Measurements from ENCODE around the gene ADGRL1. TPM values are rescaled to one million over a fixed set of nuclear protein-coding genes. Genes with fewer than 3 reads are reported as not detected.

The ADGRL1 gene
- total and polyA plus RNA-seq, 4 donors: 0.14 to 1.6 (median 0.53) TPM

DNA sequence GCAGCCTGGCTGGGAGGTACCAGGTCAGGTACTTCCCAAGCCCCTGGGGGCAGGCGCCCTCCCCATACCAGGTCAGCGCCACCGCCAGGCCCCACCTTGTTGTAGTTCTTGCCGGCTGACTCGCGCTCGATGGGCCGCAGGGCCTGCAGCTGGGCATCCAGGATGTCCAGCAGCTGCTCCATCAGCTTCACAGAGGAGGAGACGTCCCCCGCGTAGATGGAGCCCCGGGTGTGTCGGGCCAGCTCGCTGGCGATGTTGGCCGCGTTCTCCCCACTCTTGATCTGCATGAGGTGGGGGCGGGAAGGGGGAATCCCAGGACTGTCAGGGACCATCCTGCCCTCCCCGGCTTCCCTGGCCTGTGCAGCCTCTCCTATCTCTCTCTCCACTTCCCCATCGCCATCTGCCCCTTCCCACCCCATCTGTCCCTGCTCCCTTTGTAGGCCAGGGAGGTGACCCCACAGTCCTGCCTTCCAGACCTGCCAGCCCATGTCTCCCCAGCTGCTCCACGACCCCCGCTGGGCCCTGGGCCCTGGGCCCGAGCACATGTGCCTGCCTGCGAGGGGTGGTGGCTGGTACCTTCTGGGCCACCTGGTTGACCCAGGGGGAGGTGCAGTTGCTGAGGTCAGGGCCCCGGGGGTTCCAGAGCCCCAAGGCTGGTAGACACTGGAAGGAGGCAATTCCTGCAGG is 45.8 kb downstream of the ADGRL1 start:
- no peak for DNase-seq (ENCODE audit: low spot score)
- Histone ChIP-seq H3K9ac (ENCODE audit: low read depth in 1 of 2, low read length in 2 of 2) (no peak overlapping the region), H3K9me3 (ENCODE audit: control insufficient read depth in 4 of 4, low read length in 3 of 4) (no peaks in the 10 kb centered on the region), H3K4me3 (ENCODE audit: low read depth in 1 of 3, low read length in 3 of 3) (no peak overlapping the region), H3K4me1 (ENCODE audit: control insufficient read depth in 4 of 4, insufficient read depth in 4 of 4, low read length in 3 of 4) (no peaks in the 10 kb centered on the region), H3K27me3 (ENCODE audit: control insufficient read depth in 4 of 4, insufficient read depth in 4 of 4, low read length in 3 of 4) (no peaks in the 10 kb centered on the region), H3K27ac (ENCODE audit: low read depth in 1 of 2, low read length in 2 of 2) (no peak overlapping the region), H3K36me3 (ENCODE audit: control insufficient read depth in 4 of 4, insufficient read depth in 3 of 4, low read depth in 1 of 4, low read length in 3 of 4) (peaks cover 0 to 2% (median 0%) of the 10 kb centered on the region in 4 donors)
- 90% methylated on average over 25 of the region's 25 CpGs for WGBS
- TF ChIP-seq, protein P1, sequence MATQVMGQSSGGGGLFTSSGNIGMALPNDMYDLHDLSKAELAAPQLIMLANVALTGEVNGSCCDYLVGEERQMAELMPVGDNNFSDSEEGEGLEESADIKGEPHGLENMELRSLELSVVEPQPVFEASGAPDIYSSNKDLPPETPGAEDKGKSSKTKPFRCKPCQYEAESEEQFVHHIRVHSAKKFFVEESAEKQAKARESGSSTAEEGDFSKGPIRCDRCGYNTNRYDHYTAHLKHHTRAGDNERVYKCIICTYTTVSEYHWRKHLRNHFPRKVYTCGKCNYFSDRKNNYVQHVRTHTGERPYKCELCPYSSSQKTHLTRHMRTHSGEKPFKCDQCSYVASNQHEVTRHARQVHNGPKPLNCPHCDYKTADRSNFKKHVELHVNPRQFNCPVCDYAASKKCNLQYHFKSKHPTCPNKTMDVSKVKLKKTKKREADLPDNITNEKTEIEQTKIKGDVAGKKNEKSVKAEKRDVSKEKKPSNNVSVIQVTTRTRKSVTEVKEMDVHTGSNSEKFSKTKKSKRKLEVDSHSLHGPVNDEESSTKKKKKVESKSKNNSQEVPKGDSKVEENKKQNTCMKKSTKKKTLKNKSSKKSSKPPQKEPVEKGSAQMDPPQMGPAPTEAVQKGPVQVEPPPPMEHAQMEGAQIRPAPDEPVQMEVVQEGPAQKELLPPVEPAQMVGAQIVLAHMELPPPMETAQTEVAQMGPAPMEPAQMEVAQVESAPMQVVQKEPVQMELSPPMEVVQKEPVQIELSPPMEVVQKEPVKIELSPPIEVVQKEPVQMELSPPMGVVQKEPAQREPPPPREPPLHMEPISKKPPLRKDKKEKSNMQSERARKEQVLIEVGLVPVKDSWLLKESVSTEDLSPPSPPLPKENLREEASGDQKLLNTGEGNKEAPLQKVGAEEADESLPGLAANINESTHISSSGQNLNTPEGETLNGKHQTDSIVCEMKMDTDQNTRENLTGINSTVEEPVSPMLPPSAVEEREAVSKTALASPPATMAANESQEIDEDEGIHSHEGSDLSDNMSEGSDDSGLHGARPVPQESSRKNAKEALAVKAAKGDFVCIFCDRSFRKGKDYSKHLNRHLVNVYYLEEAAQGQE (IDR thresholded peaks at IDR 0.05): no peak
- TF ChIP-seq NR2F2 (IDR thresholded peaks at IDR 0.05) (no peak), GABPA (IDR thresholded peaks at IDR 0.05 in 1 of 2, conservative IDR thresholded peaks at IDR 0.05 in 1 of 2) (no peak), HNF4G (IDR thresholded peaks at IDR 0.05) (no peak), TAF1 (conservative IDR thresholded peaks at IDR 0.05) (no peak), FOXA2 (IDR thresholded peaks at IDR 0.05) (no peak), RAD21 (IDR thresholded peaks at IDR 0.05) (no peak)
- TF ChIP-seq, protein P2, sequence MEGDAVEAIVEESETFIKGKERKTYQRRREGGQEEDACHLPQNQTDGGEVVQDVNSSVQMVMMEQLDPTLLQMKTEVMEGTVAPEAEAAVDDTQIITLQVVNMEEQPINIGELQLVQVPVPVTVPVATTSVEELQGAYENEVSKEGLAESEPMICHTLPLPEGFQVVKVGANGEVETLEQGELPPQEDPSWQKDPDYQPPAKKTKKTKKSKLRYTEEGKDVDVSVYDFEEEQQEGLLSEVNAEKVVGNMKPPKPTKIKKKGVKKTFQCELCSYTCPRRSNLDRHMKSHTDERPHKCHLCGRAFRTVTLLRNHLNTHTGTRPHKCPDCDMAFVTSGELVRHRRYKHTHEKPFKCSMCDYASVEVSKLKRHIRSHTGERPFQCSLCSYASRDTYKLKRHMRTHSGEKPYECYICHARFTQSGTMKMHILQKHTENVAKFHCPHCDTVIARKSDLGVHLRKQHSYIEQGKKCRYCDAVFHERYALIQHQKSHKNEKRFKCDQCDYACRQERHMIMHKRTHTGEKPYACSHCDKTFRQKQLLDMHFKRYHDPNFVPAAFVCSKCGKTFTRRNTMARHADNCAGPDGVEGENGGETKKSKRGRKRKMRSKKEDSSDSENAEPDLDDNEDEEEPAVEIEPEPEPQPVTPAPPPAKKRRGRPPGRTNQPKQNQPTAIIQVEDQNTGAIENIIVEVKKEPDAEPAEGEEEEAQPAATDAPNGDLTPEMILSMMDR (IDR thresholded peaks at IDR 0.05; ENCODE audit: low read depth, low read length, missing input control): no peak

DNA sequence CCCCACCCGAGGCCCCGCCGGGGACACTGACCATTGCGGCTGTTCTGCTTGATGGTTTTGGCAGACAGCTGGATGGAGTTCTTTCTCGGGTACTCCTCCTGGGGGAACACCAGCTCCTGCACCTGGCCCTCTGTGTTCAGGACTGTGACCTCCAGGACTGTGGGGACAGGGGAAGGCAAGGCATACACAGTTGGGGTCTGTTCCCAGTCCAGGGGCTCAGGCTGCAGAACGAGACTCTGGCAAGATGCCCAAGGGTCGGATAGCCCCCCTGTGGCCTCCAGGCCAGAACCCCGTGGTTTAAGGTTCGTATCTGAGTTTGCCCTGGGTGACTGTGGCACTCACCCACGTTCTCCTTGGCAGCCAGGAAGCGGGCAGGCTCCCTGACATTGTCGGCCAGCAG is 46.9 kb downstream of the ADGRL1 start:
- no peak for TF ChIP-seq FOXA2 (IDR thresholded peaks at IDR 0.05)
- TF ChIP-seq FOXA1 (IDR thresholded peaks at IDR 0.05): no peak
- no peak for TF ChIP-seq YY1 (IDR thresholded peaks at IDR 0.05)
- no peak for TF ChIP-seq HNF4G (IDR thresholded peaks at IDR 0.05)
- TF ChIP-seq, protein P3, sequence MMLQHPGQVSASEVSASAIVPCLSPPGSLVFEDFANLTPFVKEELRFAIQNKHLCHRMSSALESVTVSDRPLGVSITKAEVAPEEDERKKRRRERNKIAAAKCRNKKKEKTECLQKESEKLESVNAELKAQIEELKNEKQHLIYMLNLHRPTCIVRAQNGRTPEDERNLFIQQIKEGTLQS (IDR thresholded peaks at IDR 0.05): no peak
- no peak for TF ChIP-seq NR2F2 (IDR thresholded peaks at IDR 0.05)
- TF ChIP-seq, protein P4, sequence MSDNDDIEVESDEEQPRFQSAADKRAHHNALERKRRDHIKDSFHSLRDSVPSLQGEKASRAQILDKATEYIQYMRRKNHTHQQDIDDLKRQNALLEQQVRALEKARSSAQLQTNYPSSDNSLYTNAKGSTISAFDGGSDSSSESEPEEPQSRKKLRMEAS (IDR thresholded peaks at IDR 0.05): no peak
- no peak for TF ChIP-seq SP1 (IDR thresholded peaks at IDR 0.05)
- TF ChIP-seq, protein P2 (IDR thresholded peaks at IDR 0.05; ENCODE audit: low read depth, low read length, missing input control): no peak
- no peak for TF ChIP-seq HNF4A (conservative IDR thresholded peaks at IDR 0.05)
- TF ChIP-seq, protein P1 (IDR thresholded peaks at IDR 0.05): no peak
- no peak for TF ChIP-seq GABPA (IDR thresholded peaks at IDR 0.05 in 1 of 2, conservative IDR thresholded peaks at IDR 0.05 in 1 of 2)
- TF ChIP-seq, protein P5, sequence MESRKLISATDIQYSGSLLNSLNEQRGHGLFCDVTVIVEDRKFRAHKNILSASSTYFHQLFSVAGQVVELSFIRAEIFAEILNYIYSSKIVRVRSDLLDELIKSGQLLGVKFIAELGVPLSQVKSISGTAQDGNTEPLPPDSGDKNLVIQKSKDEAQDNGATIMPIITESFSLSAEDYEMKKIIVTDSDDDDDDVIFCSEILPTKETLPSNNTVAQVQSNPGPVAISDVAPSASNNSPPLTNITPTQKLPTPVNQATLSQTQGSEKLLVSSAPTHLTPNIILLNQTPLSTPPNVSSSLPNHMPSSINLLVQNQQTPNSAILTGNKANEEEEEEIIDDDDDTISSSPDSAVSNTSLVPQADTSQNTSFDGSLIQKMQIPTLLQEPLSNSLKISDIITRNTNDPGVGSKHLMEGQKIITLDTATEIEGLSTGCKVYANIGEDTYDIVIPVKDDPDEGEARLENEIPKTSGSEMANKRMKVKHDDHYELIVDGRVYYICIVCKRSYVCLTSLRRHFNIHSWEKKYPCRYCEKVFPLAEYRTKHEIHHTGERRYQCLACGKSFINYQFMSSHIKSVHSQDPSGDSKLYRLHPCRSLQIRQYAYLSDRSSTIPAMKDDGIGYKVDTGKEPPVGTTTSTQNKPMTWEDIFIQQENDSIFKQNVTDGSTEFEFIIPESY (IDR thresholded peaks at IDR 0.05): no peak
- 77% methylated on average over 12 of the region's 12 CpGs for WGBS
- Histone ChIP-seq H3K27ac (ENCODE audit: low read depth in 1 of 2, low read length in 2 of 2) (no peak overlapping the region), H3K4me1 (ENCODE audit: control insufficient read depth in 4 of 4, insufficient read depth in 4 of 4, low read length in 3 of 4) (no peaks in the 10 kb centered on the region), H3K36me3 (ENCODE audit: control insufficient read depth in 4 of 4, insufficient read depth in 3 of 4, low read depth in 1 of 4, low read length in 3 of 4) (peaks cover 0 to 2% (median 0%) of the 10 kb centered on the region in 4 donors), H3K27me3 (ENCODE audit: control insufficient read depth in 4 of 4, insufficient read depth in 4 of 4, low read length in 3 of 4) (no peaks in the 10 kb centered on the region), H3K9me3 (ENCODE audit: control insufficient read depth in 4 of 4, low read length in 3 of 4) (no peaks in the 10 kb centered on the region), H3K9ac (ENCODE audit: low read depth in 1 of 2, low read length in 2 of 2) (no peak overlapping the region), H3K4me3 (ENCODE audit: low read depth in 1 of 3, low read length in 3 of 3) (no peak overlapping the region)
- no peak for DNase-seq (ENCODE audit: low spot score)
